HFF-Myc (cell line): Measurements from ENCODE around the gene SLC39A1.
A peak's percentile ranks its signal among the peaks of the same experiment; 100 is the strongest.
"Not testable (repeated sequence)": the region's sequence is repeated elsewhere in the genome, so short reads cannot be mapped to it uniquely, and the experiment has no call there.

Source experiments
- DNase-seq: peaks from one replicate; pipeline ENCODE4 v3.0.0-alpha.2; 2011; ENCODE audit warnings: low read depth; ENCODE audit errors: extremely low read depth
- H3K4me3 ChIP-seq: replicated peaks from 2 replicates; pipeline ENCODE4 v1.5.1; 2011; ENCODE audit warnings: low read depth, mild to moderate bottlenecking, control low read depth, low read length
- TF ChIP-seq, protein P1 (sequence below): IDR thresholded peaks from 2 replicates; pipeline ENCODE4 v1.5.1; 2012; ENCODE audit warnings: mild to moderate bottlenecking, low read depth, low read length, control low read depth; ENCODE audit errors: missing control alignments

SLC39A1 gene

DNA sequence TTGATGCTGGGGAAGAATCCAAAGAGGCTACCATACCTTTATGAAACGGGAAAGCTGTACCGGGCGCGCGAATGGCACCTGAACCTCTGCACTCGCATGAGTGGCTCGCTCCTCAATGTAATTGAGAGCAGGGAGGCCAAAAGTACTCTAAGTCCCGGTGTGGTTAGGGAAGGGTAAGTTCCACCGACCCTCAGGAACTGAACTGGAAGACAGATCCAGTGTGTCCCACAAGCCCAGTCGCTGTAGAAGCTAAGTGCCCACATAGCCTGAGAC, 41.6 kb downstream of the SLC39A1 start:
- DNase-seq, result no peak
- TF ChIP-seq, protein P1, sequence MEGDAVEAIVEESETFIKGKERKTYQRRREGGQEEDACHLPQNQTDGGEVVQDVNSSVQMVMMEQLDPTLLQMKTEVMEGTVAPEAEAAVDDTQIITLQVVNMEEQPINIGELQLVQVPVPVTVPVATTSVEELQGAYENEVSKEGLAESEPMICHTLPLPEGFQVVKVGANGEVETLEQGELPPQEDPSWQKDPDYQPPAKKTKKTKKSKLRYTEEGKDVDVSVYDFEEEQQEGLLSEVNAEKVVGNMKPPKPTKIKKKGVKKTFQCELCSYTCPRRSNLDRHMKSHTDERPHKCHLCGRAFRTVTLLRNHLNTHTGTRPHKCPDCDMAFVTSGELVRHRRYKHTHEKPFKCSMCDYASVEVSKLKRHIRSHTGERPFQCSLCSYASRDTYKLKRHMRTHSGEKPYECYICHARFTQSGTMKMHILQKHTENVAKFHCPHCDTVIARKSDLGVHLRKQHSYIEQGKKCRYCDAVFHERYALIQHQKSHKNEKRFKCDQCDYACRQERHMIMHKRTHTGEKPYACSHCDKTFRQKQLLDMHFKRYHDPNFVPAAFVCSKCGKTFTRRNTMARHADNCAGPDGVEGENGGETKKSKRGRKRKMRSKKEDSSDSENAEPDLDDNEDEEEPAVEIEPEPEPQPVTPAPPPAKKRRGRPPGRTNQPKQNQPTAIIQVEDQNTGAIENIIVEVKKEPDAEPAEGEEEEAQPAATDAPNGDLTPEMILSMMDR, result no peak
- H3K4me3 ChIP-seq, result peak overlapping the region; percentile 89

DNA sequence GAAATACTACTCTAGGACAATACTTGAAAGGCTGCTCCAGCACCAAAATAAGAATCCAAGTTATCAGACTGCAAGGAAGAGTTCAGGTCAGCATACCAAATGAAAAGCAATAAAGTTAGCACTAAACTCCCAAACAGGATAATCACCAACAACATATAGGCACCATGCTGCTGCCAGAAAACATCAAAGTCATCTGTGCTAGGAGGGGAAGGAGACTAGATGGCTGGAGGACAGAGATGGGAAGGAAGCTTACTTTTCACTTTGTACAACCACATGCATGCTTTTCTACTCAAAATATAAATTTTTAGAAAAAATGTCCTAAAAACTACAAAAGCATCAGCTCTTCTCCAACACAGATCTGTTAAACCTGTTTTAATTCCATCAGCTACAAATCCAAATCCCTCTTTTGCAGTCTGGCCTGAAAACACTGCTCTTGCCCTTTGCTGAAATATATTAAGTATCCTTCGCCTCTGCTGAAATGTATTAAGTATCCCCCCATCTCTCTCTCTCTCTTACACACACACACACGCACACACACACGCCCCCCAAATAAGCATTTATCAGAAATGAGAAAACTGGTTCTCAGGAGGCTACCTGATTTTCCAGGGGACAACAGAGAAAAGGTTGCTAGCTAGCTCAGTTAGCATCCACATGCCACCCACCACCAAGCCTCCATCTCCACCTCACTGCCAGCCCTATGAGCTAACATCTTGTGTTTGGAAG, 42.1 kb downstream of the SLC39A1 start:
- DNase-seq, result no peak
- peak overlapping the region; percentile 89 for H3K4me3 ChIP-seq
- TF ChIP-seq, protein P1, result no peak

DNA sequence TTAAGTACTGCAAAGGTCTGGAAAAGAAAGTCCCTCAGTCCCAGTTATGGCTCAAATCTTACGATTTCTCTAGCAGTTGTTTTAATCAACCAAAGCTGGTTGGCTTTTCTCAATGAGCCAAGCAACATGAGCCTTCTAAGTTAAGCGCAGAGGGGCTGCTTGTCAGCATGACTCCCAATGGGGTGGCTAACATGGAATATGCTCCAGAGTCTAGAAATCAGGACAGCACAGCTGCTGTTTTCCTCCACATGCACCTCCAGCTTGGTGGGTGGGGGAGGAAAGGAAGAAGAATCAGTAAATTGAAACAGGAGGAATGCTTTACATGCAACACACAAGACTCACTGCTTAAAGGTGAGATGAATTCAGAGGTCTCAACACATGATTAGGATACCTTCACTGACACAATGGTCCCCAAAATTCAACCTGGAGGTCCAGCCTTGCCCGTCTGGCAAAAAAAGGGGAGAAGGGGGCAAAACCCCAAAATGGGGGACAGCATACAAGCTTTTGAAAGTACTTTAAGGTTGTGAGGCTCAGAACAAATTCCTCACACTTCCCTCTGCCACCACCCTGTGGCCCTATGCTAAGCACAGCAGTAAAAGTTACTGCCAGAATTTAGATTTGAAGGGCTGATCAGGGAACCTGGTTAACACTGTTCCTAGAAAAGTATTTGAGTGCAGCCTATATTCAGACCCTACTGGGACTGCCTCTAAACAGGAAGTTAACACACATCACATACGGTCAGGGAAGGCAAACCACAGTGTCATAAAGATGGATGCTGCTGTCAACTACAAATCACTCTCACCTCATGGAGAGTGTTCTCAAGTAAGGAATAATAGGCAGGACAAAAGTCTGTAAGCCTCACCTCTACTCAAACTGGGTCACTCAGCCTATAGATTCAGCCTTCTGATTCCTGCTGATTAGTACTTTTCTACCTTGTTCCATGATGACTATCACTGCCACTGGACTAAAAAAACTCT, 43.2 kb downstream of the SLC39A1 start:
- H3K4me3 ChIP-seq, result peak overlapping the region; percentile 89
- TF ChIP-seq, protein P1, result peak; percentile 21
- peak; percentile 65 for DNase-seq

DNA sequence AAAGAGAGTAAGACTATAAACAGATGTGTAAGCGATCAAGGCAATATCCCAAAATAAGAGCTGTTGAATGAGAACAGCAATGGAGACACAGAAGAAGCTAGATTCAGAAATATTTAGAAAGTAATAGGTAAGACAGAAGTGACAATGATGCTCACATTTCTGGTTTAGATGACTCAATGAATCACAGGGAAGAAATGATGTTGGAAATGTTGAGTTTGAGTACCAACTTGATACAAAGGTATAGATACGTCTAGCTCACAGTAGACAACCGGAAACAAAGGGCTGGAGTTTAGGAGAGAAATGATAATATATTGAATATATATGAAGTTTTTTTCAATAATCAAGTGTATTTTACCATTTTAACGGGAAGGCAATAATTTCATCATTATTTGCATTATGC, 47.0 kb downstream of the SLC39A1 start:
- DNase-seq, result no peak
- no peak overlapping the region for H3K4me3 ChIP-seq
- TF ChIP-seq, protein P1, result no peak

DNA sequence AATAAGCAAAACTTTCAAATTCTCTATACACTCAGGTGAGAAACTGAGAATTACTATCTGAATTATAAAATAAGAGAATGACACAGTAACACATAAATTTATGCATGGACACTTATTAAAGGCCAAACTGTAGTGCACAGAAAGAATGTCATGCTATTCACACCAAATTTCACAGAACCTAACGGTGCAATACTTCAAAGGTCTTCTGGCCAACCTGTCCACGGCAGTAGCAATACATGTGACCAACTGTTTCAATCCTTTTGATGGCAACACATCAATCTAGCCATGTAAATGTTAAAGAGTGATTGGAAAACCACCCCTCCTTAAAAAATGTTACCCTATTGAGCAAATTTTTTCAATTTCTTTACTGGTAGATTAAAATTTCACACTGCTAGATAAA, 51.0 kb downstream of the SLC39A1 start:
- no peak overlapping the region for H3K4me3 ChIP-seq
- TF ChIP-seq, protein P1, result no peak
- no peak for DNase-seq

DNA sequence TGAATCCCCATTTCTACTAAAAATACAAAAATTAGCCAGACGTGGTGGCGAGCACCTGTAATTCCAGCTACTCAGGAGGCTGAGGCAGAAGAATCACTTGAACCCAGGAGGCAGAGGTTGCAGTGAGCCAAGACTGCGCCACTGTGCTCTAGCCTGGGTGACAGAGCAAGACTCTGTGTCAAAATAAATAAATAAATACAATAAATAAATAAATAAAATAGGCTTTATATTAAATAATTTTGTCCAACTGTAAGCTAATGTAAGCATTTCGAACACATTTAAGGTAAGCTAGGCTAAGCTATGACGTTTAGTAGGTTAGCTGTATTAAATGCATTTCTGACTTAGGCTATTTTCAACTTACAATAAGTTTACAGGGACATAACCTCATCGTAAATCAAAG, 52.8 kb downstream of the SLC39A1 start:
- not testable (repeated sequence) for DNase-seq

More for the DNA sequence above, 52.8 kb downstream of the SLC39A1 start:
- not testable (repeated sequence) for H3K4me3 ChIP-seq
